Mesothelial cell of epicardium (in vitro differentiated cells): Measurements from ENCODE around the gene DYNC1H1. TPM values are rescaled to one million over a fixed set of nuclear protein-coding genes. Genes with fewer than 3 reads are reported as not detected.

ENCODE experiments used
- DNase-seq, 2 experiments: peaks; one replicate each; pipeline ENCODE4 v3.0.0; 2021; ENCODE audit warnings: low spot score in 2 of 2; ENCODE audit not compliant: unreplicated experiment in 2 of 2
- H3K27ac Mint-ChIP-seq: 2 replicates; pipeline ENCODE4 v1.8.0; 2021; ENCODE audit warnings: mixed read lengths
- H3K27me3 Mint-ChIP-seq: 2 replicates; pipeline ENCODE4 v1.8.0; 2021; ENCODE audit warnings: low read depth, mixed read lengths
- H3K36me3 Mint-ChIP-seq: 2 replicates; pipeline ENCODE4 v1.8.0; 2021; ENCODE audit warnings: mixed read lengths
- H3K4me1 Mint-ChIP-seq: 2 replicates; pipeline ENCODE4 v1.8.0; 2021; ENCODE audit warnings: mixed read lengths
- H3K4me3 Mint-ChIP-seq: 2 replicates; pipeline ENCODE4 v1.8.0; 2021; ENCODE audit warnings: mild to moderate bottlenecking, moderate library complexity, mixed read lengths
- H3K9me3 Mint-ChIP-seq: 2 replicates; pipeline ENCODE4 v1.8.0; 2021; ENCODE audit warnings: mixed read lengths
- total RNA-seq: library from RNA; stranded (reverse); gene quantifications from 3 replicates; pipeline ENCODE4 v1.2.1, GENCODE V29; 2021
- TF ChIP-seq, protein P1 (sequence below): fragments of 200-600 bp; sonication (generic); IDR thresholded peaks from one replicate; pipeline ENCODE4 v1.5.0; 2021; ENCODE audit warnings: antibody characterized with exemption; ENCODE audit not compliant: unreplicated experiment

The DYNC1H1 gene
- total RNA-seq, 1 donor from 2014 or later, result 515 TPM

DNA sequence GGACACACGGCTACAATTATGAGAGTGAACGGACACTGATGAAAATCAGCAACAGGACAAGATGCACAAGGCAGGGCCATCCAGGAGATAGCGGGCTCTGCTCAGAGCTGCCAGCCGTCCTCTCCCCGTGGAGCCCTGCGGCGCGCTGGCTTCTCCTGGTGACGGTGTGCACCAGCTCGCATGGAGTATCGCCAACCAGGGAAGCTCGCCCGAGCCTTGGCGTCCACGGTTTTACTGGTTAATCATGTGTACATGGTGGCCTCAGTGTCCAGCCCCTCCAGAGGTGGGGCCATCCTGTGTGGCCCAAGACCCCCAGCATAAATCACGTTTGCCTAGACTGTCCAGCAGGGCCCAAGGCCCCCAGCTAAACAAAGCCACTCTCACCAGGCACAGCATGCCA, 31.2 kb upstream of the DYNC1H1 start:
- TF ChIP-seq, protein P1, sequence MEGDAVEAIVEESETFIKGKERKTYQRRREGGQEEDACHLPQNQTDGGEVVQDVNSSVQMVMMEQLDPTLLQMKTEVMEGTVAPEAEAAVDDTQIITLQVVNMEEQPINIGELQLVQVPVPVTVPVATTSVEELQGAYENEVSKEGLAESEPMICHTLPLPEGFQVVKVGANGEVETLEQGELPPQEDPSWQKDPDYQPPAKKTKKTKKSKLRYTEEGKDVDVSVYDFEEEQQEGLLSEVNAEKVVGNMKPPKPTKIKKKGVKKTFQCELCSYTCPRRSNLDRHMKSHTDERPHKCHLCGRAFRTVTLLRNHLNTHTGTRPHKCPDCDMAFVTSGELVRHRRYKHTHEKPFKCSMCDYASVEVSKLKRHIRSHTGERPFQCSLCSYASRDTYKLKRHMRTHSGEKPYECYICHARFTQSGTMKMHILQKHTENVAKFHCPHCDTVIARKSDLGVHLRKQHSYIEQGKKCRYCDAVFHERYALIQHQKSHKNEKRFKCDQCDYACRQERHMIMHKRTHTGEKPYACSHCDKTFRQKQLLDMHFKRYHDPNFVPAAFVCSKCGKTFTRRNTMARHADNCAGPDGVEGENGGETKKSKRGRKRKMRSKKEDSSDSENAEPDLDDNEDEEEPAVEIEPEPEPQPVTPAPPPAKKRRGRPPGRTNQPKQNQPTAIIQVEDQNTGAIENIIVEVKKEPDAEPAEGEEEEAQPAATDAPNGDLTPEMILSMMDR, result no peak
- no peaks in the 10 kb centered on the region for H3K9me3 Mint-ChIP-seq
- H3K27ac Mint-ChIP-seq, result no peak overlapping the region
- H3K27me3 Mint-ChIP-seq, result peaks cover 21% of the 10 kb centered on the region
- no peak for DNase-seq
- no peaks in the 10 kb centered on the region for H3K36me3 Mint-ChIP-seq
- H3K4me3 Mint-ChIP-seq, result no peak overlapping the region
- no peaks in the 10 kb centered on the region for H3K4me1 Mint-ChIP-seq

GRCh38 chr14:101934601-101935150, 29.7 kb upstream of the DYNC1H1 start:
- Mint-ChIP-seq H3K36me3 (no peaks in the 10 kb centered on the region), H3K4me1 (no peaks in the 10 kb centered on the region), H3K27ac (no peak overlapping the region), H3K27me3 (peaks cover 32% of the 10 kb centered on the region), H3K9me3 (no peaks in the 10 kb centered on the region), H3K4me3 (no peak overlapping the region)
- no peak for DNase-seq
- TF ChIP-seq, protein P1, result no peak

- TF ChIP-seq, protein P1, result no peak
- Mint-ChIP-seq H3K27ac (no peak overlapping the region), H3K27me3 (peaks cover 52% of the 10 kb centered on the region), H3K4me1 (no peaks in the 10 kb centered on the region), H3K36me3 (no peaks in the 10 kb centered on the region), H3K9me3 (no peaks in the 10 kb centered on the region), H3K4me3 (no peak overlapping the region)
- no peak for DNase-seq
Measured at GRCh38 chr14:101937926-101938767, 26.2 kb upstream of the DYNC1H1 start.

GRCh38 chr14:101939646-101940170, 24.7 kb upstream of the DYNC1H1 start:
- H3K4me1 Mint-ChIP-seq, result no peaks in the 10 kb centered on the region
- H3K9me3 Mint-ChIP-seq, result no peaks in the 10 kb centered on the region
- no peak for DNase-seq
- H3K27ac Mint-ChIP-seq, result no peak overlapping the region
- H3K4me3 Mint-ChIP-seq, result no peak overlapping the region
- TF ChIP-seq, protein P1, result no peak
- no peaks in the 10 kb centered on the region for H3K36me3 Mint-ChIP-seq
- H3K27me3 Mint-ChIP-seq, result peaks cover 65% of the 10 kb centered on the region

- Mint-ChIP-seq H3K27ac (no peak overlapping the region), H3K36me3 (no peaks in the 10 kb centered on the region), H3K4me3 (no peak overlapping the region), H3K27me3 (peaks cover 56% of the 10 kb centered on the region), H3K9me3 (no peaks in the 10 kb centered on the region), H3K4me1 (peaks cover 13% of the 10 kb centered on the region)
- TF ChIP-seq, protein P1, result no peak
- DNase-seq, result no peak
Measured at GRCh38 chr14:101944451-101944850, 19.9 kb upstream of the DYNC1H1 start.
